HG02571 (cell line): ENCODE results near the gene PAPPA.

ENCODE experiments used
- ATAC-seq: cut with Tn5 transposase; IDR thresholded peaks from one replicate; pipeline ENCODE4 v1.9.1; 2021; ENCODE audit warnings: mild to moderate bottlenecking, moderate library complexity; ENCODE audit not compliant: unreplicated experiment

Gene PAPPA

GRCh38 chr9:116308076-116308475 lies 154.5 kb downstream of the PAPPA start:
- ATAC-seq = no peak

- no peak for ATAC-seq
Observed at GRCh38 chr9:116309900-116310611, 156.5 kb downstream of the PAPPA start.

- ATAC-seq = no peak
Observed at GRCh38 chr9:116312221-116312620, 158.6 kb downstream of the PAPPA start.

- ATAC-seq = no peak
Observed at GRCh38 chr9:116313638-116314037, 160.0 kb downstream of the PAPPA start.

GRCh38 chr9:116316246-116316645 lies 162.7 kb downstream of the PAPPA start:
- no peak for ATAC-seq

GRCh38 chr9:116317503-116317902 lies 163.9 kb downstream of the PAPPA start:
- no peak for ATAC-seq

GRCh38 chr9:116318468-116319374 lies 165.1 kb downstream of the PAPPA start:
- no peak for ATAC-seq

- no peak for ATAC-seq
Observed at GRCh38 chr9:116319480-116319879, 165.9 kb downstream of the PAPPA start.

- no peak for ATAC-seq
Observed at GRCh38 chr9:116320290-116320689, 166.7 kb downstream of the PAPPA start.

GRCh38 chr9:116322521-116322920 lies 168.9 kb downstream of the PAPPA start:
- ATAC-seq = no peak

GRCh38 chr9:116323012-116323411 lies 169.4 kb downstream of the PAPPA start:
- no peak for ATAC-seq

- no peak for ATAC-seq
Observed at GRCh38 chr9:116323571-116323970, 170.0 kb downstream of the PAPPA start.

GRCh38 chr9:116325924-116326323 lies 172.3 kb downstream of the PAPPA start:
- no peak for ATAC-seq

GRCh38 chr9:116327701-116328405 lies 174.3 kb downstream of the PAPPA start:
- no peak for ATAC-seq

- no peak for ATAC-seq
Observed at GRCh38 chr9:116329470-116329869, 175.9 kb downstream of the PAPPA start.

- no peak for ATAC-seq
Observed at GRCh38 chr9:116331241-116331640, 177.7 kb downstream of the PAPPA start.

GRCh38 chr9:116332090-116332489 lies 178.5 kb downstream of the PAPPA start:
- ATAC-seq = no peak

GRCh38 chr9:116333254-116333653 lies 179.7 kb downstream of the PAPPA start:
- no peak for ATAC-seq

- no peak for ATAC-seq
Observed at GRCh38 chr9:116334546-116335150, 181.1 kb downstream of the PAPPA start.

GRCh38 chr9:116335392-116335791 lies 181.8 kb downstream of the PAPPA start:
- no peak for ATAC-seq
